HepG2 (cell line): Measurements from ENCODE around the gene PPM1G. TPM values are rescaled to one million over a fixed set of nuclear protein-coding genes. Genes with fewer than 3 reads are reported as not detected.

Experiments
- CAMTA2 ChIP-seq: sonication (generic); formaldehyde crosslinking; IDR thresholded peaks from 2 replicates; pipeline ENCODE4 v1.4.0; 2020; ENCODE audit warnings: mild to moderate bottlenecking, missing genetic modification reagents, borderline replicate concordance
- EP300 ChIP-seq, 3 experiments: sonication (generic) in 1 of 3; formaldehyde crosslinking in 1 of 3; IDR thresholded peaks; 2 replicates each; pipeline versions ENCODE4 v1.5.1 to v1.6.1; 2011 to 2020; ENCODE audit warnings: low read depth in 2 of 3, low read length in 2 of 3, borderline replicate concordance in 1 of 3, improper control_type of control experiment in 1 of 3, mild to moderate bottlenecking in 1 of 3, missing genetic modification reagents in 1 of 3, moderate library complexity in 1 of 3
- ERF ChIP-seq: IDR thresholded peaks from 2 replicates; pipeline ENCODE4 v1.6.1; 2018; ENCODE audit warnings: missing biosample characterization, missing genetic modification reagents
- GABPA ChIP-seq, 2 experiments: IDR thresholded peaks; 2 replicates each; pipeline ENCODE4 v1.6.1; 2011 to 2016; ENCODE audit warnings: low read depth in 2 of 2, low read length in 1 of 2, missing biosample characterization in 1 of 2, missing genetic modification characterization in 1 of 2
- KDM5B ChIP-seq: sonication (generic); formaldehyde crosslinking; IDR thresholded peaks from 2 replicates; pipeline ENCODE4 v1.4.0; 2020; ENCODE audit warnings: missing genetic modification reagents, mild to moderate bottlenecking, borderline replicate concordance
- NRL ChIP-seq: sonication (generic); formaldehyde crosslinking; IDR thresholded peaks from 2 replicates; pipeline ENCODE4 v1.5.0; 2020; ENCODE audit warnings: missing genetic modification reagents, mild to moderate bottlenecking, moderate library complexity, borderline replicate concordance
- PAX8 ChIP-seq: sonication (generic); formaldehyde crosslinking; IDR thresholded peaks from 2 replicates; pipeline ENCODE4 v1.8.0; 2022; ENCODE audit warnings: mild to moderate bottlenecking, missing genetic modification reagents, borderline replicate concordance
- RBM22 ChIP-seq: fragments of 200-400 bp; formaldehyde crosslinking; optimal IDR thresholded peaks from 2 replicates; pipeline ENCODE3; 2017; ENCODE audit warnings: mild to moderate bottlenecking, low read length, moderate library complexity
- REXO4 ChIP-seq: sonication (generic); formaldehyde crosslinking; IDR thresholded peaks from 2 replicates; pipeline ENCODE4 v1.8.0; 2022; ENCODE audit warnings: missing genetic modification reagents, mild to moderate bottlenecking, borderline replicate concordance
- RFXANK ChIP-seq: IDR thresholded peaks from 2 replicates; pipeline ENCODE4 v1.6.1; 2016
- SIN3B ChIP-seq: fragments of 150-350 bp; IDR thresholded peaks from 2 replicates; pipeline ENCODE4 v1.6.1; 2014; ENCODE audit warnings: low read length
- XRCC5 ChIP-seq: fragments of 200-400 bp; formaldehyde crosslinking; optimal IDR thresholded peaks from 2 replicates; pipeline ENCODE3; 2017; ENCODE audit warnings: mild to moderate bottlenecking, low read length
- ZKSCAN8 ChIP-seq: IDR thresholded peaks from 2 replicates; pipeline ENCODE4 v1.6.1; 2016; ENCODE audit warnings: borderline replicate concordance, missing genetic modification reagents, missing compliant biosample characterization
- ZMAT3 ChIP-seq: sonication (generic); formaldehyde crosslinking; conservative IDR thresholded peaks from 2 replicates; pipeline ENCODE4 v1.7.0; 2021; ENCODE audit warnings: missing genetic modification reagents
- ZNF432 ChIP-seq: sonication (generic); formaldehyde crosslinking; IDR thresholded peaks from 2 replicates; pipeline ENCODE4 v1.5.0; 2020; ENCODE audit warnings: missing genetic modification reagents, mild to moderate bottlenecking, borderline replicate concordance
- ZNF563 ChIP-seq: sonication (generic); formaldehyde crosslinking; IDR thresholded peaks from 2 replicates; pipeline ENCODE4 v1.8.0; 2022; ENCODE audit warnings: mild to moderate bottlenecking, moderate library complexity, missing genetic modification reagents
- ZNF772 ChIP-seq: sonication (generic); formaldehyde crosslinking; IDR thresholded peaks from 2 replicates; pipeline ENCODE4 v1.5.0; 2020; ENCODE audit warnings: mild to moderate bottlenecking, missing genetic modification reagents
- ZSCAN22 ChIP-seq: sonication (generic); formaldehyde crosslinking; IDR thresholded peaks from 2 replicates; pipeline ENCODE4 v1.4.0; 2020; ENCODE audit warnings: mild to moderate bottlenecking, missing genetic modification reagents
- polyA plus RNA-seq, 8 experiments: library from polyadenylated mRNA; depleted of rRNA in 3 of 8; stranded (reverse) in 7 of 8; unstranded in 1 of 8; fragments of >200 nt; fragmentation: Illumina TruSeq in 4 of 8; extraction: Trizol in 4 of 8; gene quantifications; 2 replicates each; pipeline versions ENCODE4 v1.2.1 to v1.2.3, GENCODE V29; 2011 to 2016; ENCODE audit warnings: low read depth in 4 of 8, missing spikeins in 1 of 8, mixed read lengths in 1 of 8; ENCODE audit not compliant: insufficient read depth in 1 of 8
- total RNA-seq, 5 experiments: library from RNA; depleted of rRNA; stranded (reverse); fragments of >200 nt; fragmentation: Illumina TruSeq; extraction: Trizol; gene quantifications; 2 replicates each; pipeline ENCODE4 v1.2.3, GENCODE V29; 2016; ENCODE audit warnings: low read depth in 1 of 5
- TF ChIP-seq, protein P1 (sequence below): sonication (generic); formaldehyde crosslinking; IDR thresholded peaks from 2 replicates; pipeline ENCODE4 v1.5.0; 2020; ENCODE audit warnings: mild to moderate bottlenecking, missing genetic modification reagents
- TF ChIP-seq, protein P2 (sequence below): sonication (generic); formaldehyde crosslinking; IDR thresholded peaks from 2 replicates; pipeline ENCODE4 v1.4.0; 2020; ENCODE audit warnings: mild to moderate bottlenecking, missing genetic modification reagents
- TF ChIP-seq, protein P3 (sequence below): sonication (generic); formaldehyde crosslinking; IDR thresholded peaks from 2 replicates; pipeline ENCODE4 v1.8.1; 2022; ENCODE audit warnings: low read depth, mild to moderate bottlenecking, missing genetic modification reagents

Gene PPM1G
- total and polyA plus RNA-seq, 2 of the 13 experiments (the other 11 are each of a cell fraction or from before 2014, with no cell fraction given), result 58.2 to 213 TPM

DNA sequence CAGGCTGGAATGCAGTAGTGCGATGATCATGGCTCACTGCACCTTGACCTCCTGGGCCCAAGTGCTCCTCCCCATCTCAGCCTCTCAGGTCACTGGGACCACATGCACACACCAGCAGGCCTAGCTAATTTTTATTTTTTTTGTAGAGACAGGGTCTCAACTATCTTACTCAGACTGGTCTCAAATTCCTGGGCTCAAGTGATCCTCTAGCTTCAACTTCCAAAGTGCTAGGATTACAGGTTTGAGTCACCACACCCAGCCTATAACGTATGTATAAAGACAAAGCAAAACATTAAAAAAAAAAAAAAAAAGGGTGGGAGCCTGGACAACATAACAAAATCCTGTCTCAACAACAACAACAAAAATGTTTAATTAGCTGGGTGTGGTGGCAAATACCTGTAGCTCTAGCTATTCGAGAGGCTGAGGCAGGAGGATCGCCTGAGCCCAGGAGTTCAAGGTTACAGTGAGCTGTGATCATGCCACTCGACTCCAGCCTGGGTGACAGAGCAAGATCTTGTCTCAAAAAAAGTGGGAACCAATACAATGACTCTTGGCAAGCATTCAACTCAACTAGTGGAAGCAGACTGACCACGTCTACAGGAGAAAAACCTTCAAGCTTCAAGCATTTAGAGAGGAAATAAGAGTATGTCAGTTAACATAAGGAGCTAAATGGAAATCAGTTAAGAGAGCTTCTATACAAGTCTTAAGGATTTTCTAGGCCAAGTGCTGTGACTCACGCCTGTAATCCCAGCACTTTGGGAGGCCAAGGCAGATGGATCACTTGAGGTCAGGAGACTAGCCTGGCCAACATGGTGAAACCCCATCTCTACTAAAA lies 55.4 kb downstream of the PPM1G start (continued):
- TF ChIP-seq KDM5B (CRISPR knock-in tag), result peak; percentile 39; the same call in 1 of the 2 replicates
- TF ChIP-seq RFXANK (CRISPR knock-in tag), result no peak
- no peak for TF ChIP-seq XRCC5
- no peak for TF ChIP-seq SIN3B
- TF ChIP-seq RBM22, result no peak
- no peak for TF ChIP-seq ZMAT3 (CRISPR knock-in tag)
- TF ChIP-seq ZSCAN22 (CRISPR knock-in tag), result no peak
- no peak for TF ChIP-seq REXO4 (CRISPR knock-in tag)
- TF ChIP-seq ZNF563 (CRISPR knock-in tag), result no peak
- no peak for TF ChIP-seq PAX8 (CRISPR knock-in tag)
- TF ChIP-seq ZKSCAN8 (CRISPR knock-in tag), result no peak
- no peak for TF ChIP-seq ZNF432 (CRISPR knock-in tag)
- TF ChIP-seq ERF (CRISPR knock-in tag), result peak; percentile 33; the same call in 1 of the 2 replicates
- peak in 1 of 2 experiments; percentile 36; a peak in 1 of 4 replicates for TF ChIP-seq EP300 (IDR thresholded peaks at IDR 0.05; ENCODE audit: low read depth in 2 of 2, low read length in 2 of 2)
- no peak for TF ChIP-seq EP300 (CRISPR knock-in tag; IDR thresholded peaks at IDR 0.05; ENCODE audit: borderline replicate concordance)
- TF ChIP-seq, protein P1, sequence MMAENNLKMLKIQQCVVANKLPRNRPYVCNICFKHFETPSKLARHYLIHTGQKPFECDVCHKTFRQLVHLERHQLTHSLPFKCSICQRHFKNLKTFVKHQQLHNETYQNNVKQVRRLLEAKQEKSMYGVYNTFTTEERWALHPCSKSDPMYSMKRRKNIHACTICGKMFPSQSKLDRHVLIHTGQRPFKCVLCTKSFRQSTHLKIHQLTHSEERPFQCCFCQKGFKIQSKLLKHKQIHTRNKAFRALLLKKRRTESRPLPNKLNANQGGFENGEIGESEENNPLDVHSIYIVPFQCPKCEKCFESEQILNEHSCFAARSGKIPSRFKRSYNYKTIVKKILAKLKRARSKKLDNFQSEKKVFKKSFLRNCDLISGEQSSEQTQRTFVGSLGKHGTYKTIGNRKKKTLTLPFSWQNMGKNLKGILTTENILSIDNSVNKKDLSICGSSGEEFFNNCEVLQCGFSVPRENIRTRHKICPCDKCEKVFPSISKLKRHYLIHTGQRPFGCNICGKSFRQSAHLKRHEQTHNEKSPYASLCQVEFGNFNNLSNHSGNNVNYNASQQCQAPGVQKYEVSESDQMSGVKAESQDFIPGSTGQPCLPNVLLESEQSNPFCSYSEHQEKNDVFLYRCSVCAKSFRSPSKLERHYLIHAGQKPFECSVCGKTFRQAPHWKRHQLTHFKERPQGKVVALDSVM (CRISPR knock-in tag), result peak; percentile 96
- TF ChIP-seq NRL (CRISPR knock-in tag), result no peak
- TF ChIP-seq, protein P2, sequence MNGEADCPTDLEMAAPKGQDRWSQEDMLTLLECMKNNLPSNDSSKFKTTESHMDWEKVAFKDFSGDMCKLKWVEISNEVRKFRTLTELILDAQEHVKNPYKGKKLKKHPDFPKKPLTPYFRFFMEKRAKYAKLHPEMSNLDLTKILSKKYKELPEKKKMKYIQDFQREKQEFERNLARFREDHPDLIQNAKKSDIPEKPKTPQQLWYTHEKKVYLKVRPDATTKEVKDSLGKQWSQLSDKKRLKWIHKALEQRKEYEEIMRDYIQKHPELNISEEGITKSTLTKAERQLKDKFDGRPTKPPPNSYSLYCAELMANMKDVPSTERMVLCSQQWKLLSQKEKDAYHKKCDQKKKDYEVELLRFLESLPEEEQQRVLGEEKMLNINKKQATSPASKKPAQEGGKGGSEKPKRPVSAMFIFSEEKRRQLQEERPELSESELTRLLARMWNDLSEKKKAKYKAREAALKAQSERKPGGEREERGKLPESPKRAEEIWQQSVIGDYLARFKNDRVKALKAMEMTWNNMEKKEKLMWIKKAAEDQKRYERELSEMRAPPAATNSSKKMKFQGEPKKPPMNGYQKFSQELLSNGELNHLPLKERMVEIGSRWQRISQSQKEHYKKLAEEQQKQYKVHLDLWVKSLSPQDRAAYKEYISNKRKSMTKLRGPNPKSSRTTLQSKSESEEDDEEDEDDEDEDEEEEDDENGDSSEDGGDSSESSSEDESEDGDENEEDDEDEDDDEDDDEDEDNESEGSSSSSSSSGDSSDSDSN (CRISPR knock-in tag), result peak; percentile 29; the same call in 1 of the 2 replicates
- TF ChIP-seq ZNF772 (CRISPR knock-in tag), result 0 out of 2 replicates have a peak, but pooled peaks have one; percentile 45
- no peak for TF ChIP-seq CAMTA2 (CRISPR knock-in tag)
- TF ChIP-seq GABPA (IDR thresholded peaks at IDR 0.05; ENCODE audit: low read depth, low read length), result no peak
- TF ChIP-seq GABPA (CRISPR knock-in tag; IDR thresholded peaks at IDR 0.05; ENCODE audit: low read depth), result peak; percentile 23; the same call in 1 of the 2 replicates
- TF ChIP-seq, protein P3, sequence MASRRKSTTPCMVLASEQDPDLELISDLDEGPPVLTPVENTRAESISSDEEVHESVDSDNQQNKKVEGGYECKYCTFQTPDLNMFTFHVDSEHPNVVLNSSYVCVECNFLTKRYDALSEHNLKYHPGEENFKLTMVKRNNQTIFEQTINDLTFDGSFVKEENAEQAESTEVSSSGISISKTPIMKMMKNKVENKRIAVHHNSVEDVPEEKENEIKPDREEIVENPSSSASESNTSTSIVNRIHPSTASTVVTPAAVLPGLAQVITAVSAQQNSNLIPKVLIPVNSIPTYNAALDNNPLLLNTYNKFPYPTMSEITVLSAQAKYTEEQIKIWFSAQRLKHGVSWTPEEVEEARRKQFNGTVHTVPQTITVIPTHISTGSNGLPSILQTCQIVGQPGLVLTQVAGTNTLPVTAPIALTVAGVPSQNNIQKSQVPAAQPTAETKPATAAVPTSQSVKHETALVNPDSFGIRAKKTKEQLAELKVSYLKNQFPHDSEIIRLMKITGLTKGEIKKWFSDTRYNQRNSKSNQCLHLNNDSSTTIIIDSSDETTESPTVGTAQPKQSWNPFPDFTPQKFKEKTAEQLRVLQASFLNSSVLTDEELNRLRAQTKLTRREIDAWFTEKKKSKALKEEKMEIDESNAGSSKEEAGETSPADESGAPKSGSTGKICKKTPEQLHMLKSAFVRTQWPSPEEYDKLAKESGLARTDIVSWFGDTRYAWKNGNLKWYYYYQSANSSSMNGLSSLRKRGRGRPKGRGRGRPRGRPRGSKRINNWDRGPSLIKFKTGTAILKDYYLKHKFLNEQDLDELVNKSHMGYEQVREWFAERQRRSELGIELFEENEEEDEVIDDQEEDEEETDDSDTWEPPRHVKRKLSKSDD (CRISPR knock-in tag), result no peak
